ENCODE measurements around the gene CUBN.

DNA sequence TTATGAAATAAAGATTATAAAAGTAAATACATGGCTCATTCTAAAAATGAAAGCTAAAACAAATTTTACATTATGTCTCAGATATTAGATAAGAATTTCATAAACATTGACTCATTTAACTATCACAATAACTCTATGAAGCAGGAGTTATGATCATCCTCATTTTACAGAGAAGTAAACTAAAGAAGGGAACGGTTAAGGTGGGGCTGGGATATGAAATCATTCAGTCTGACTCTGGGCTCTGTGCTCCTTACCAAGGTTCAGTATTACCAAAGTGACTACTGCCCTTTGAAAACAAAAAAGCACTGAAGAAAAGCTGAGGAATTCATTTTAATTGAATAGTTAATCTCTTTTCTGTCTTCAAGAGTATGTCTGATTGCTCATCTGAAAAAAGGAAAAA lies 22.1 kb upstream of the CUBN start:
- TF ChIP-seq ZNF274 (IDR thresholded peaks at IDR 0.05; ENCODE audit: low read depth, low read length) (no peak), YY1 (IDR thresholded peaks at IDR 0.05; ENCODE audit: insufficient read depth, insufficient read length) (no peak)

All from NT2/D1 (cell line).